Lower lobe of right lung (tissue), 2 donors: ENCODE measurements around the gene TMEM170A. TPM values are rescaled to one million over a fixed set of nuclear protein-coding genes. Genes with fewer than 3 reads are reported as not detected.

Experiments used
- ATAC-seq, 2 donors: fragments of 200-7000 bp; cut with Tn5 transposase; one replicate each; pipeline ENCODE4 v1.9.1; 2020 to 2022; ENCODE audit warnings: mild to moderate bottlenecking in 2 of 2, moderate library complexity in 2 of 2
- DNase-seq: peaks from one replicate; pipeline ENCODE4 v3.0.0-alpha.2; 2020
- H3K27ac ChIP-seq: fragments of 200-600 bp; one replicate; pipeline ENCODE4 v1.8.0; 2022
- H3K27me3 ChIP-seq: fragments of 200-600 bp; one replicate; pipeline ENCODE4 v1.8.0; 2022; ENCODE audit warnings: low read depth
- H3K36me3 ChIP-seq: fragments of 200-600 bp; one replicate; pipeline ENCODE4 v1.8.0; 2022; ENCODE audit warnings: mild to moderate bottlenecking
- H3K4me1 ChIP-seq: fragments of 200-600 bp; one replicate; pipeline ENCODE4 v1.8.0; 2022
- H3K4me3 ChIP-seq: fragments of 200-600 bp; one replicate; pipeline ENCODE4 v1.8.0; 2022; ENCODE audit warnings: mild to moderate bottlenecking
- H3K9me3 ChIP-seq: fragments of 200-600 bp; one replicate; pipeline ENCODE4 v1.8.0; 2022
- CTCF ChIP-seq: fragments of 200-600 bp; IDR thresholded peaks from one replicate; pipeline ENCODE4 v1.8.0; 2022; ENCODE audit warnings: antibody characterized with exemption, mild to moderate bottlenecking
- intact Hi-C: fragments of 100-400 bp; cut with DNase I; formaldehyde crosslinking; loops from one replicate; pipeline ENCODE4 v1.11.0; 2022
- total RNA-seq: library from RNA; stranded (reverse); fragmentation: NEBNext Ultra II Directional; extraction: Animal tissue kit (Norgen Biotek cat#: 25700); gene quantifications from one replicate; pipeline ENCODE4 v1.2.1, GENCODE V29; 2021
- donor health status: DM: no; HTN: yes; CAD: no; lungs with severe emphysema.

Gene TMEM170A
- total RNA-seq, 1 donor from 2014 or later: 31.2 TPM

- Histone ChIP-seq H3K27me3 (no peaks in the 10 kb centered on the region), H3K4me1 (peaks cover 19% of the 10 kb centered on the region), H3K27ac (no peak overlapping the region), H3K4me3 (peak overlapping the region; percentile 13), H3K9me3 (no peaks in the 10 kb centered on the region), H3K36me3 (no peaks in the 10 kb centered on the region)
- no peak for TF ChIP-seq CTCF
- intact Hi-C loops: no loop called here
- ATAC-seq: peak; percentile 86 to 91
- peak; percentile 84 for DNase-seq
These were observed 43.3 kb downstream of the TMEM170A start for GRCh38 chr16:75420987-75421819.

GRCh38 chr16:75416904-75417565 lies 47.5 kb downstream of the TMEM170A start:
- Histone ChIP-seq H3K9me3 (no peaks in the 10 kb centered on the region), H3K4me3 (no peak overlapping the region), H3K36me3 (peaks cover 16% of the 10 kb centered on the region), H3K27ac (no peak overlapping the region), H3K27me3 (no peaks in the 10 kb centered on the region), H3K4me1 (peaks cover 39% of the 10 kb centered on the region)
- ATAC-seq (no peak), DNase-seq (no peak)
- intact Hi-C loops: no loop called here
- no peak for TF ChIP-seq CTCF

- ATAC-seq (no peak), DNase-seq (no peak)
- Histone ChIP-seq H3K36me3 (peaks cover 31% of the 10 kb centered on the region), H3K27me3 (no peaks in the 10 kb centered on the region), H3K27ac (no peak overlapping the region), H3K4me3 (no peak overlapping the region), H3K9me3 (no peaks in the 10 kb centered on the region), H3K4me1 (peaks cover 25% of the 10 kb centered on the region)
- no peak for TF ChIP-seq CTCF
- intact Hi-C loops: no loop called here
These were observed 49.2 kb downstream of the TMEM170A start for GRCh38 chr16:75415169-75415905.

- Histone ChIP-seq H3K27ac (no peak overlapping the region), H3K36me3 (peaks cover 45% of the 10 kb centered on the region), H3K9me3 (no peaks in the 10 kb centered on the region), H3K4me1 (peaks cover 21% of the 10 kb centered on the region), H3K4me3 (no peak overlapping the region), H3K27me3 (no peaks in the 10 kb centered on the region)
- TF ChIP-seq CTCF: no peak
- no peak for ATAC-seq
- intact Hi-C loops: no loop called here
- DNase-seq: no peak
These were observed 50.5 kb downstream of the TMEM170A start for GRCh38 chr16:75413951-75414350.

- Histone ChIP-seq H3K36me3 (peaks cover 57% of the 10 kb centered on the region), H3K27me3 (no peaks in the 10 kb centered on the region), H3K4me3 (no peak overlapping the region), H3K9me3 (no peaks in the 10 kb centered on the region), H3K4me1 (peaks cover 8% of the 10 kb centered on the region), H3K27ac (no peak overlapping the region)
- no peak for TF ChIP-seq CTCF
- intact Hi-C loops: no loop called here
- ATAC-seq (no peak), DNase-seq (no peak)
These were observed 57.5 kb downstream of the TMEM170A start for GRCh38 chr16:75406943-75407342.
